H1 (cell line): ENCODE data around the gene TMUB2. TPM values are rescaled to one million over a fixed set of nuclear protein-coding genes. Genes with fewer than 3 reads are reported as not detected.

Source experiments
- CTCF ChIA-PET: fragments of 300-600 bp; sonication (Branson Sonifier 250); formaldehyde crosslinking; loops from one replicate; lab custom pipeline; 2021; ENCODE audit not compliant: partially characterized antibody; lab: Charles Lee
- POLR2A ChIA-PET: fragments of 300-600 bp; sonication (Branson Sonifier 250); formaldehyde crosslinking; loops from one replicate; lab custom pipeline; 2021; ENCODE audit warnings: inconsistent platforms; ENCODE audit not compliant: partially characterized antibody; lab: Charles Lee
- DNase-seq, 2 experiments: peaks; one replicate each; pipeline versions ENCODE4 v3.0.0 to v3.0.0-alpha.2; 2010 to 2022; ENCODE audit warnings: low spot score in 2 of 2, low read depth in 1 of 2, mixed read lengths in 1 of 2
- FAIRE-seq: peaks from 2 replicates; lab custom pipeline; 2011; peaks lifted over from hg19 to GRCh38; lab: Jason Lieb, UNC
- H2AFZ ChIP-seq: 2 replicates; pipeline ENCODE4 v1.8.1; 2012; ENCODE audit warnings: low read length, inconsistent platforms
- H2AK5ac ChIP-seq: 2 replicates; pipeline ENCODE4 v1.6.1; 2013; ENCODE audit warnings: low read depth, low read length
- H2BK120ac ChIP-seq: replicated peaks from 2 replicates; pipeline ENCODE3; 2013; ENCODE audit warnings: low read depth, low read length, inconsistent platforms
- H2BK12ac ChIP-seq: 2 replicates; pipeline ENCODE4 v1.6.1; 2013; ENCODE audit warnings: low read depth, low read length
- H2BK15ac ChIP-seq: 2 replicates; pipeline ENCODE4 v1.6.1; 2013; ENCODE audit warnings: low read length
- H2BK20ac ChIP-seq: 2 replicates; pipeline ENCODE4 v1.6.1; 2013; ENCODE audit warnings: low read length
- H2BK5ac ChIP-seq: 2 replicates; pipeline ENCODE4 v1.6.1; 2013; ENCODE audit warnings: low read depth, low read length
- H3K14ac ChIP-seq: 2 replicates; pipeline ENCODE4 v1.6.1; 2013; ENCODE audit warnings: inconsistent platforms; ENCODE audit not compliant: insufficient read length
- H3K18ac ChIP-seq: 2 replicates; pipeline ENCODE4 v1.6.1; 2013; ENCODE audit warnings: low read length; ENCODE audit errors: extremely low read depth
- H3K23ac ChIP-seq: 2 replicates; pipeline ENCODE4 v1.6.1; 2013; ENCODE audit warnings: inconsistent platforms; ENCODE audit not compliant: insufficient read length
- H3K23me2 ChIP-seq: 2 replicates; pipeline ENCODE4 v1.6.1; 2013; ENCODE audit warnings: low read depth, low read length
- H3K27ac ChIP-seq: 2 replicates; pipeline ENCODE4 v1.6.1; 2011; ENCODE audit warnings: low read depth, low read length, inconsistent platforms
- H3K27me3 ChIP-seq, 4 experiments: replicated peaks in 1 of 4; 1 replicate in 1 of 4; 2 replicates in 3 of 4; pipeline versions ENCODE4 v1.6.1 to v1.8.1; 2011 to 2013; ENCODE audit warnings: low read length in 3 of 4, mild to moderate bottlenecking in 3 of 4, inconsistent platforms in 2 of 4, mixed read lengths in 2 of 4, moderate library complexity in 1 of 4; ENCODE audit not compliant: control insufficient read depth in 3 of 4, insufficient read depth in 3 of 4; ENCODE audit errors: extremely low read depth in 1 of 4
- H3K36me3 ChIP-seq, 4 experiments: 2 replicates each; pipeline versions ENCODE4 v1.6.1 to v1.8.1; 2011 to 2013; ENCODE audit warnings: mild to moderate bottlenecking in 4 of 4, low read length in 3 of 4, moderate library complexity in 2 of 4, control low read depth in 1 of 4, inconsistent platforms in 1 of 4; ENCODE audit not compliant: insufficient read depth in 4 of 4, control insufficient read depth in 2 of 4
- H3K4ac ChIP-seq: replicated peaks from 2 replicates; pipeline ENCODE3; 2013; ENCODE audit warnings: low read length, low read depth, mixed read lengths, inconsistent platforms; ENCODE audit not compliant: insufficient read length
- H3K4me1 ChIP-seq, 4 experiments: replicated peaks in 1 of 4; 1 replicate in 1 of 4; 2 replicates in 3 of 4; pipeline versions ENCODE4 v1.6.1 to v1.8.1; 2011 to 2013; ENCODE audit warnings: low read length in 3 of 4, inconsistent platforms in 2 of 4, mixed read lengths in 1 of 4; ENCODE audit not compliant: insufficient read depth in 4 of 4, control insufficient read depth in 3 of 4
- H3K4me2 ChIP-seq, 2 experiments: 2 replicates each; pipeline versions ENCODE4 v1.6.1 to v1.8.1; 2011 to 2013; ENCODE audit warnings: low read depth in 2 of 2, low read length in 2 of 2, control low read depth in 1 of 2, inconsistent platforms in 1 of 2, mild to moderate bottlenecking in 1 of 2; ENCODE audit not compliant: insufficient read depth in 1 of 2
- H3K4me3 ChIP-seq, 4 experiments: fragments of 200-600, 300-600 bp in 1 of 4; sonication (generic), shearing (Covaris generic), sonication (Bioruptor Twin) in 1 of 4; 2 replicates each; pipeline versions ENCODE4 v1.5.1 to v1.8.1; 2011 to 2016; ENCODE audit warnings: low read length in 4 of 4, low read depth in 3 of 4, control low read depth in 2 of 4, inconsistent platforms in 2 of 4, mild to moderate bottlenecking in 2 of 4, mixed read lengths in 1 of 4, moderate library complexity in 1 of 4; ENCODE audit not compliant: insufficient read depth in 2 of 4; ENCODE audit errors: extremely low read depth in 1 of 4
- H3K56ac ChIP-seq: replicated peaks from 2 replicates; pipeline ENCODE3; 2013; ENCODE audit warnings: low read depth, mild to moderate bottlenecking, mixed read lengths, low read length, inconsistent platforms; ENCODE audit not compliant: insufficient read length
- H3K79me1 ChIP-seq: 2 replicates; pipeline ENCODE4 v1.6.1; 2013; ENCODE audit warnings: low read depth, low read length, control low read depth
- H3K79me2 ChIP-seq, 2 experiments: 2 replicates each; pipeline versions ENCODE4 v1.6.1 to v1.8.1; 2012 to 2013; ENCODE audit warnings: low read length in 2 of 2, mild to moderate bottlenecking in 2 of 2, inconsistent platforms in 1 of 2; ENCODE audit not compliant: insufficient read depth in 2 of 2, control insufficient read depth in 1 of 2
- H3K9ac ChIP-seq, 4 experiments: replicated peaks in 1 of 4; 1 replicate in 1 of 4; 2 replicates in 3 of 4; pipeline versions ENCODE4 v1.6.1 to v1.8.1; 2011 to 2013; ENCODE audit warnings: low read depth in 3 of 4, low read length in 3 of 4, control low read depth in 2 of 4, mild to moderate bottlenecking in 2 of 4, moderate library complexity in 2 of 4, inconsistent platforms in 1 of 4; ENCODE audit errors: extremely low read depth in 1 of 4
- H3K9me3 ChIP-seq, 2 experiments: 2 replicates each; pipeline versions ENCODE4 v1.6.1 to v1.8.1; 2012 to 2013; ENCODE audit warnings: mild to moderate bottlenecking in 2 of 2, moderate library complexity in 2 of 2, control low read depth in 1 of 2, inconsistent platforms in 1 of 2, low read depth in 1 of 2, low read length in 1 of 2, mixed read lengths in 1 of 2; ENCODE audit not compliant: insufficient read depth in 2 of 2
- H4K20me1 ChIP-seq, 2 experiments: replicated peaks in 1 of 2; 2 replicates each; pipeline versions ENCODE3 to v1.8.1; 2011 to 2013; ENCODE audit warnings: inconsistent platforms in 2 of 2, low read length in 2 of 2, mild to moderate bottlenecking in 1 of 2; ENCODE audit not compliant: insufficient read depth in 2 of 2, control insufficient read depth in 1 of 2
- H4K5ac ChIP-seq: 2 replicates; pipeline ENCODE4 v1.6.1; 2013; ENCODE audit warnings: low read length, low read depth, mixed read lengths, inconsistent platforms; ENCODE audit not compliant: insufficient read length
- H4K8ac ChIP-seq: 2 replicates; pipeline ENCODE4 v1.8.0; 2013; ENCODE audit warnings: mild to moderate bottlenecking, moderate library complexity, low read length, inconsistent platforms; ENCODE audit not compliant: insufficient read depth; ENCODE audit errors: extremely low read depth
- H4K91ac ChIP-seq: replicated peaks from 2 replicates; pipeline ENCODE3; 2013; ENCODE audit warnings: low read length, mixed read lengths, inconsistent platforms; ENCODE audit not compliant: insufficient read length
- ATF2 ChIP-seq: IDR thresholded peaks from 2 replicates; pipeline ENCODE4 v1.6.1; 2012; ENCODE audit warnings: low read length, inconsistent platforms
- BACH1 ChIP-seq: IDR thresholded peaks from 2 replicates; pipeline ENCODE4 v1.6.1; 2012; ENCODE audit warnings: low read length, improper control_type of control experiment
- CHD1 ChIP-seq: IDR thresholded peaks from 2 replicates; pipeline ENCODE4 v1.6.1; 2012; ENCODE audit warnings: low read depth, low read length, improper control_type of control experiment
- CTCF ChIP-seq, 3 experiments: IDR thresholded peaks; 1 replicate in 2 of 3; 2 replicates in 1 of 3; pipeline versions ENCODE4 v1.5.1 to v1.6.1; 2011; ENCODE audit warnings: low read length in 3 of 3, mild to moderate bottlenecking in 3 of 3, inconsistent platforms in 2 of 3, low read depth in 1 of 3, moderate library complexity in 1 of 3; ENCODE audit not compliant: insufficient read depth in 1 of 3; ENCODE audit errors: control extremely low read depth in 1 of 3
- EZH2 ChIP-seq: fragments of 200-600 bp; sonication (generic); IDR thresholded peaks from 2 replicates; pipeline ENCODE4 v1.7.1; 2012; ENCODE audit warnings: low read depth, mild to moderate bottlenecking, moderate library complexity, low read length, inconsistent platforms; ENCODE audit not compliant: severe bottlenecking
- KDM4A ChIP-seq: IDR thresholded peaks from one replicate; pipeline ENCODE4 v1.7.1; 2012; ENCODE audit warnings: low read depth, mild to moderate bottlenecking, moderate library complexity, low read length, inconsistent platforms; ENCODE audit not compliant: severe bottlenecking
- RAD21 ChIP-seq, 2 experiments: IDR thresholded peaks in 1 of 2; conservative IDR thresholded peaks in 1 of 2; 2 replicates each; pipeline ENCODE4 v1.6.1; 2011; ENCODE audit warnings: low read depth in 2 of 2, low read length in 2 of 2, improper control_type of control experiment in 1 of 2, inconsistent platforms in 1 of 2, mild to moderate bottlenecking in 1 of 2, moderate library complexity in 1 of 2
- RBBP5 ChIP-seq: IDR thresholded peaks from 2 replicates; pipeline ENCODE4 v1.7.1; 2012; ENCODE audit warnings: low read depth, mild to moderate bottlenecking, inconsistent platforms, low read length, moderate library complexity, borderline replicate concordance
- TAF7 ChIP-seq: optimal IDR thresholded peaks from 2 replicates; pipeline ENCODE3; 2011; ENCODE audit warnings: low read depth, mild to moderate bottlenecking, inconsistent platforms, low read length, moderate library complexity, borderline replicate concordance
- WGBS, 2 experiments: shearing (Covaris generic) in 1 of 2; methylation state at CpG; one replicate each; pipeline versions ENCODE4 v1.1.6 to v1.1.7; 2013 to 2015; ENCODE audit warnings: low lambda C conversion rate in 2 of 2, mixed read lengths in 2 of 2, inconsistent platforms in 1 of 2, low coverage in 1 of 2, missing lambda C conversion rate in 1 of 2; ENCODE audit not compliant: insufficient replicate concordance in 2 of 2, insufficient coverage in 1 of 2, insufficient read length in 1 of 2; ENCODE audit errors: extremely low coverage in 1 of 2, missing lambda C conversion rate in 1 of 2; 5-methylcytosine and 5-hydroxymethylcytosine counted together
- polyA plus RNA-seq, 7 experiments: library from polyadenylated mRNA; depleted of rRNA in 3 of 7; stranded (reverse) in 5 of 7; unstranded in 2 of 7; fragments of >200 nt in 5 of 7; fragments of 200-250 nt in 2 of 7; gene quantifications; 1 replicate in 5 of 7; 2 replicates in 1 of 7; 4 replicates in 1 of 7; pipeline versions ENCODE4 v1.2.1 to v1.2.3, GENCODE V29; 2011 to 2013; ENCODE audit warnings: missing spikeins in 2 of 7, mixed read lengths in 2 of 7
- total RNA-seq: library from RNA; stranded (reverse); fragmentation: NEBNext Ultra II Directional; extraction: Animal tissue kit (Norgen Biotek cat#: 25700); gene quantifications from 2 replicates; pipeline ENCODE4 v1.2.1, GENCODE V29; 2021

The TMUB2 gene
- total and polyA plus RNA-seq, 2 of the 8 experiments (the other 6 are each of a cell fraction or from before 2014, with no cell fraction given), result 18.5 to 30.5 TPM

GRCh38 chr17:44214230-44214494, 27.4 kb downstream of the TMUB2 start:
- H4K20me1 ChIP-seq, result peaks cover 0 to 13% of the 10 kb centered on the region in 2 experiments
- ChIA-PET CTCF (interaction anchor here (0.7 to 12.7 kb wide), 9 partner anchors 8 to 137 kb away, joined by 3 to 158 read pairs (median 4); no protein-coding TSS in a partner anchor), POLR2A (interaction anchor here (0.9 to 10.4 kb wide), 6 partner anchors 11 to 121 kb away, joined by 3 to 135 read pairs (median 4); partner anchors contain the start of genes ATXN7L3 and SLC25A39)
- no peak overlapping the region for H3K4ac ChIP-seq
- H3K79me2 ChIP-seq, result peaks cover 11 to 23% of the 10 kb centered on the region in 2 experiments
- H3K18ac ChIP-seq, result no peak overlapping the region
- WGBS, 2 experiments, result 88% methylated on average over 1 of the region's 1 CpG; no CpG with 5 or more reads in 1 of the 2 experiments
- no peak overlapping the region for H3K4me2 ChIP-seq
- no peak overlapping the region for H2AFZ ChIP-seq
- H3K23ac ChIP-seq, result no peak overlapping the region
- H3K4me3 ChIP-seq, result no peak overlapping the region
- H3K9me3 ChIP-seq, result no peaks in the 10 kb centered on the region
- peaks cover 8% of the 10 kb centered on the region for H3K23me2 ChIP-seq
- no peaks in the 10 kb centered on the region for H3K27me3 ChIP-seq
- H3K56ac ChIP-seq, result no peak overlapping the region
- FAIRE-seq (no peak), DNase-seq (no peak)
- H3K27ac ChIP-seq, result no peak overlapping the region
- H2AK5ac ChIP-seq, result no peak overlapping the region
- no peak overlapping the region for H3K9ac ChIP-seq
- H3K79me1 ChIP-seq, result peaks cover 9% of the 10 kb centered on the region
- H2BK20ac ChIP-seq, result no peak overlapping the region
- peaks cover 2 to 24% (median 6%) of the 10 kb centered on the region in 4 experiments for H3K4me1 ChIP-seq
- no peak overlapping the region for H4K8ac ChIP-seq
- no peak overlapping the region for H4K5ac ChIP-seq
- H2BK15ac ChIP-seq, result no peak overlapping the region
- H2BK120ac ChIP-seq, result no peak overlapping the region
- H3K36me3 ChIP-seq, result peaks cover 30 to 59% (median 43%) of the 10 kb centered on the region in 4 experiments
- H2BK5ac ChIP-seq, result no peak overlapping the region
- no peak overlapping the region for H3K14ac ChIP-seq
- no peak overlapping the region for H2BK12ac ChIP-seq
- no peak overlapping the region for H4K91ac ChIP-seq
- TF ChIP-seq CHD1 (no peak), KDM4A (no peak), TAF7 (no peak), EZH2 (no peak), ATF2 (no peak), RBBP5 (no peak), RAD21 (IDR thresholded peaks at IDR 0.05 in 1 of 2, conservative IDR thresholded peaks at IDR 0.05 in 1 of 2; ENCODE audit: low read depth in 2 of 2, low read length in 2 of 2) (no peak), CTCF (IDR thresholded peaks at IDR 0.05; ENCODE audit: control extremely low read depth in 1 of 3, insufficient read depth in 1 of 3, low read depth in 1 of 3, low read length in 3 of 3) (no peak), BACH1 (no peak)
